Adipose tissue (tissue), 3 donors: ENCODE results near the gene NTM. TPM values are rescaled to one million over a fixed set of nuclear protein-coding genes. Genes with fewer than 3 reads are reported as not detected.
"Not testable (repeated sequence)": the region's sequence is repeated elsewhere in the genome, so short reads cannot be mapped to it uniquely, and the experiment has no call there.

Experiments used
- H3K27ac ChIP-seq: one replicate; pipeline ENCODE4 v1.5.1; 2013; ENCODE audit warnings: low read depth, low read length
- WGBS, 3 donors: extraction: QIAGEN DNeasy Blood & Tissue Kit; methylation state at CpG; one replicate each; pipeline ENCODE4 v1.1.7; 2013; 5-methylcytosine and 5-hydroxymethylcytosine counted together
- polyA plus RNA-seq, 3 donors: library from polyadenylated mRNA; stranded (reverse); fragments of 200-250 nt; gene quantifications; one replicate each; pipeline ENCODE4 v1.2.3, GENCODE V29; 2013
- donor health status: healthy with polysubstance abuse.
- donor health status: Bipolar disorder and iron deficiency.
- donor health status: healthy.

NTM gene
- polyA plus RNA-seq, 3 donors = 0.22 to 2.2 (median 1.6) TPM

- H3K27ac ChIP-seq = no peak overlapping the region
- 68 to 79% (median 76%) methylated on average over 10 of the region's 10 CpGs for WGBS, 3 donors
Measured at GRCh38 chr11:132310390-132311375, 940.3 kb downstream of the NTM start.

GRCh38 chr11:132311703-132312102, 941.3 kb downstream of the NTM start:
- no peak overlapping the region for H3K27ac ChIP-seq
- WGBS, 3 donors = 75 to 92% (median 91%) methylated on average over 2 of the region's 2 CpGs

- WGBS, 3 donors = 87 to 89% (median 88%) methylated on average over 5 of the region's 5 CpGs
- H3K27ac ChIP-seq = no peak overlapping the region
Measured at GRCh38 chr11:132312161-132312560, 941.7 kb downstream of the NTM start.

- WGBS, 3 donors = 23 to 31% (median 28%) methylated on average over 8 of the region's 8 CpGs
- no peak overlapping the region for H3K27ac ChIP-seq
Measured at GRCh38 chr11:132312701-132313111, 942.3 kb downstream of the NTM start.

- WGBS, 3 donors = 76 to 78% (median 76%) methylated on average over 5 of the region's 5 CpGs
Measured at GRCh38 chr11:132314911-132315455, 944.6 kb downstream of the NTM start.

GRCh38 chr11:132315696-132316095, 945.3 kb downstream of the NTM start:
- WGBS, 3 donors = 54 to 79% (median 76%) methylated on average over 6 of the region's 6 CpGs
- H3K27ac ChIP-seq = no peak overlapping the region

More at GRCh38 chr11:132314911-132315455, 944.6 kb downstream of the NTM start:
- H3K27ac ChIP-seq = no peak overlapping the region

- H3K27ac ChIP-seq = no peak overlapping the region
- 67 to 83% (median 82%) methylated on average over 8 of the region's 8 CpGs for WGBS, 3 donors
Measured at GRCh38 chr11:132318421-132319157, 948.2 kb downstream of the NTM start.

- not testable (repeated sequence) for H3K27ac ChIP-seq
- 64 to 87% (median 80%) methylated on average over 6 of the region's 6 CpGs for WGBS, 3 donors
Measured at GRCh38 chr11:132319419-132319818, 949.0 kb downstream of the NTM start.

- 58 to 68% (median 63%) methylated on average over 7 of the region's 7 CpGs for WGBS, 3 donors
- no peak overlapping the region for H3K27ac ChIP-seq
Measured at GRCh38 chr11:132330515-132330914, 960.1 kb downstream of the NTM start.

GRCh38 chr11:132332521-132332920, 962.1 kb downstream of the NTM start:
- no peak overlapping the region for H3K27ac ChIP-seq
- WGBS, 3 donors = 51 to 82% (median 77%) methylated on average over 9 of the region's 9 CpGs

GRCh38 chr11:132334769-132335280, 964.4 kb downstream of the NTM start:
- 89 to 94% (median 91%) methylated on average over 15 of the region's 15 CpGs for WGBS, 3 donors
- H3K27ac ChIP-seq = no peak overlapping the region

- WGBS, 3 donors = 80 to 93% (median 88%) methylated on average over 14 of the region's 14 CpGs
- H3K27ac ChIP-seq = no peak overlapping the region
Measured at GRCh38 chr11:132335311-132335710, 964.9 kb downstream of the NTM start.

GRCh38 chr11:132336781-132337535, 966.5 kb downstream of the NTM start:
- 82 to 85% (median 84%) methylated on average over 12 of the region's 12 CpGs for WGBS, 3 donors
- H3K27ac ChIP-seq = no peak overlapping the region

- H3K27ac ChIP-seq = no peak overlapping the region
- WGBS, 3 donors = 46 to 75% (median 70%) methylated on average over 2 of the region's 2 CpGs
Measured at GRCh38 chr11:132337819-132338416, 967.5 kb downstream of the NTM start.

GRCh38 chr11:132342408-132342807, 972.0 kb downstream of the NTM start:
- WGBS, 3 donors = 56 to 68% (median 65%) methylated on average over 3 of the region's 3 CpGs
- H3K27ac ChIP-seq = no peak overlapping the region

- H3K27ac ChIP-seq = no peak overlapping the region
- WGBS, 3 donors = 40 to 48% (median 45%) methylated on average over 5 of the region's 5 CpGs
Measured at GRCh38 chr11:132343445-132344175, 973.2 kb downstream of the NTM start.

GRCh38 chr11:132346558-132347148, 976.2 kb downstream of the NTM start:
- no peak overlapping the region for H3K27ac ChIP-seq
- 74 to 83% (median 78%) methylated on average over 6 of the region's 6 CpGs for WGBS, 3 donors
